Activated T-helper 17 cell treated with anti-CD3 and anti-CD28 coated beads, Interleukin-2, amount 50 U/mL, for 72 hours (primary cell): ENCODE data around the gene TFAP2E. TPM values are rescaled to one million over a fixed set of nuclear protein-coding genes. Genes with fewer than 3 reads are reported as not detected.
A peak's percentile ranks its signal among the peaks of the same experiment; 100 is the strongest.

Experiments used
- ATAC-seq: fragments of 150-1000 bp; cut with Tn5 transposase; replicated peaks from 2 replicates; pipeline ENCODE4 v1.10.0; 2021; ENCODE audit warnings: mild to moderate bottlenecking, moderate library complexity
- H3K27ac Mint-ChIP-seq: one replicate; pipeline ENCODE4 v1.8.0; 2022; ENCODE audit warnings: mixed read lengths
- H3K27me3 Mint-ChIP-seq: one replicate; pipeline ENCODE4 v1.8.0; 2022; ENCODE audit warnings: mixed read lengths
- H3K36me3 Mint-ChIP-seq: one replicate; pipeline ENCODE4 v1.8.0; 2022; ENCODE audit warnings: low read depth, mild to moderate bottlenecking, mixed read lengths
- H3K4me1 Mint-ChIP-seq: one replicate; pipeline ENCODE4 v1.8.0; 2022; ENCODE audit warnings: mixed read lengths
- H3K4me3 Mint-ChIP-seq: one replicate; pipeline ENCODE4 v1.8.0; 2022; ENCODE audit warnings: mild to moderate bottlenecking, mixed read lengths
- H3K9me3 Mint-ChIP-seq: one replicate; pipeline ENCODE4 v1.8.0; 2022; ENCODE audit warnings: mixed read lengths
- total RNA-seq, 2 donors: library from RNA; stranded (reverse); gene quantifications; one replicate each; pipeline ENCODE4 v1.2.3, GENCODE V29; 2022

TFAP2E gene
- 1 to 10 TPM in 1 of 2 donors, under 1 TPM in 1; 0.97 to 4.5 TPM for total RNA-seq

- H3K36me3 Mint-ChIP-seq, result no peaks in the 10 kb centered on the region
- no peak within 1 kb of the TSS for H3K4me3 Mint-ChIP-seq
- H3K27me3 Mint-ChIP-seq, result no peaks in the 10 kb centered on the region
- ATAC-seq, result no peak
- H3K9me3 Mint-ChIP-seq, result no peaks in the 10 kb centered on the region
- H3K27ac Mint-ChIP-seq, result no peak within 1 kb of the TSS
- peaks cover 13% of the 10 kb centered on the region for H3K4me1 Mint-ChIP-seq
Observed at GRCh38 chr1:35573198-35574124, at the start of gene TFAP2E. Gene TFAP2E (plus strand): TSS chr1:35573314. CDS start chr1:35573578, 264 bp downstream.

GRCh38 chr1:35524106-35524505 lies 49.0 kb upstream of the TFAP2E start:
- Mint-ChIP-seq H3K9me3 (peaks cover 10% of the 10 kb centered on the region), H3K27me3 (no peaks in the 10 kb centered on the region), H3K36me3 (peaks cover 3% of the 10 kb centered on the region), H3K27ac (no peak overlapping the region), H3K4me1 (peaks cover 20% of the 10 kb centered on the region), H3K4me3 (no peak overlapping the region)
- no peak for ATAC-seq

- peak overlapping the region; percentile 4 for H3K27ac Mint-ChIP-seq
- no peak for ATAC-seq
- H3K4me1 Mint-ChIP-seq, result peaks cover 25% of the 10 kb centered on the region
- H3K27me3 Mint-ChIP-seq, result no peaks in the 10 kb centered on the region
- peaks cover 52% of the 10 kb centered on the region for H3K36me3 Mint-ChIP-seq
- peaks cover 9% of the 10 kb centered on the region for H3K9me3 Mint-ChIP-seq
- H3K4me3 Mint-ChIP-seq, result no peak overlapping the region
Observed at GRCh38 chr1:35530168-35530567, 42.9 kb upstream of the TFAP2E start.

- Mint-ChIP-seq H3K9me3 (peaks cover 9% of the 10 kb centered on the region), H3K4me3 (no peak overlapping the region), H3K36me3 (peaks cover 60% of the 10 kb centered on the region), H3K27ac (no peak overlapping the region), H3K27me3 (no peaks in the 10 kb centered on the region), H3K4me1 (peaks cover 33% of the 10 kb centered on the region)
- ATAC-seq, result no peak
Observed at GRCh38 chr1:35530946-35531345, 42.2 kb upstream of the TFAP2E start.

- H3K4me1 Mint-ChIP-seq, result peaks cover 36% of the 10 kb centered on the region
- H3K9me3 Mint-ChIP-seq, result peaks cover 9% of the 10 kb centered on the region
- peaks cover 61% of the 10 kb centered on the region for H3K36me3 Mint-ChIP-seq
- no peak for ATAC-seq
- H3K27me3 Mint-ChIP-seq, result no peaks in the 10 kb centered on the region
- H3K4me3 Mint-ChIP-seq, result no peak overlapping the region
- no peak overlapping the region for H3K27ac Mint-ChIP-seq
Observed at GRCh38 chr1:35531368-35531767, 41.7 kb upstream of the TFAP2E start.

GRCh38 chr1:35532497-35533223 lies 40.5 kb upstream of the TFAP2E start:
- ATAC-seq, result no peak
- no peak overlapping the region for H3K27ac Mint-ChIP-seq
- H3K4me3 Mint-ChIP-seq, result no peak overlapping the region
- H3K9me3 Mint-ChIP-seq, result peaks cover 7% of the 10 kb centered on the region
- H3K36me3 Mint-ChIP-seq, result peaks cover 69% of the 10 kb centered on the region
- H3K4me1 Mint-ChIP-seq, result peaks cover 38% of the 10 kb centered on the region
- H3K27me3 Mint-ChIP-seq, result no peaks in the 10 kb centered on the region

GRCh38 chr1:35533586-35533985 lies 39.5 kb upstream of the TFAP2E start:
- Mint-ChIP-seq H3K4me3 (no peak overlapping the region), H3K9me3 (peaks cover 5% of the 10 kb centered on the region), H3K36me3 (peaks cover 69% of the 10 kb centered on the region), H3K4me1 (peaks cover 42% of the 10 kb centered on the region), H3K27ac (no peak overlapping the region), H3K27me3 (no peaks in the 10 kb centered on the region)
- no peak for ATAC-seq

GRCh38 chr1:35535243-35535642 lies 37.9 kb upstream of the TFAP2E start:
- no peak overlapping the region for H3K4me3 Mint-ChIP-seq
- no peaks in the 10 kb centered on the region for H3K27me3 Mint-ChIP-seq
- H3K4me1 Mint-ChIP-seq, result peaks cover 52% of the 10 kb centered on the region
- H3K9me3 Mint-ChIP-seq, result no peaks in the 10 kb centered on the region
- H3K27ac Mint-ChIP-seq, result no peak overlapping the region
- ATAC-seq, result no peak
- H3K36me3 Mint-ChIP-seq, result peaks cover 61% of the 10 kb centered on the region

GRCh38 chr1:35536556-35537162 lies 36.5 kb upstream of the TFAP2E start:
- ATAC-seq, result peak; percentile 66
- H3K4me3 Mint-ChIP-seq, result peak overlapping the region; percentile 77
- peak overlapping the region; percentile 15 for H3K27ac Mint-ChIP-seq
- peaks cover 52% of the 10 kb centered on the region for H3K36me3 Mint-ChIP-seq
- H3K4me1 Mint-ChIP-seq, result peaks cover 48% of the 10 kb centered on the region
- no peaks in the 10 kb centered on the region for H3K27me3 Mint-ChIP-seq
- no peaks in the 10 kb centered on the region for H3K9me3 Mint-ChIP-seq

- ATAC-seq, result no peak
- peak overlapping the region; percentile 15 for H3K27ac Mint-ChIP-seq
Observed at GRCh38 chr1:35537806-35538205, 35.3 kb upstream of the TFAP2E start.

GRCh38 chr1:35539073-35539823 lies 33.9 kb upstream of the TFAP2E start:
- peak overlapping the region; percentile 77 for H3K4me3 Mint-ChIP-seq

More at GRCh38 chr1:35537806-35538205, 35.3 kb upstream of the TFAP2E start:
- no peaks in the 10 kb centered on the region for H3K9me3 Mint-ChIP-seq
- H3K4me1 Mint-ChIP-seq, result peaks cover 53% of the 10 kb centered on the region
- H3K27me3 Mint-ChIP-seq, result no peaks in the 10 kb centered on the region
- peaks cover 53% of the 10 kb centered on the region for H3K36me3 Mint-ChIP-seq
- peak overlapping the region; percentile 77 for H3K4me3 Mint-ChIP-seq

GRCh38 chr1:35539824-35540261 lies 33.3 kb upstream of the TFAP2E start:
- Mint-ChIP-seq H3K4me1 (peaks cover 62% of the 10 kb centered on the region), H3K4me3 (peak overlapping the region; percentile 77), H3K36me3 (peaks cover 55% of the 10 kb centered on the region), H3K27ac (peak overlapping the region; percentile 80), H3K27me3 (no peaks in the 10 kb centered on the region), H3K9me3 (no peaks in the 10 kb centered on the region)
- peak; percentile 71 for ATAC-seq

More at GRCh38 chr1:35539073-35539823, 33.9 kb upstream of the TFAP2E start:
- Mint-ChIP-seq H3K27me3 (no peaks in the 10 kb centered on the region), H3K4me1 (peaks cover 60% of the 10 kb centered on the region), H3K36me3 (peaks cover 53% of the 10 kb centered on the region), H3K9me3 (no peaks in the 10 kb centered on the region), H3K27ac (peak overlapping the region; percentile 80)
- ATAC-seq, result peak; percentile 70

GRCh38 chr1:35544976-35545375 lies 28.1 kb upstream of the TFAP2E start:
- Mint-ChIP-seq H3K36me3 (peaks cover 78% of the 10 kb centered on the region), H3K27ac (peak overlapping the region; percentile 82), H3K4me3 (no peak overlapping the region), H3K9me3 (no peaks in the 10 kb centered on the region), H3K4me1 (peaks cover 34% of the 10 kb centered on the region), H3K27me3 (no peaks in the 10 kb centered on the region)
- peak; percentile 74 for ATAC-seq

GRCh38 chr1:35546614-35547013 lies 26.5 kb upstream of the TFAP2E start:
- no peak for ATAC-seq
- Mint-ChIP-seq H3K9me3 (no peaks in the 10 kb centered on the region), H3K4me1 (peaks cover 30% of the 10 kb centered on the region), H3K4me3 (no peak overlapping the region), H3K27ac (no peak overlapping the region), H3K27me3 (no peaks in the 10 kb centered on the region), H3K36me3 (peaks cover 90% of the 10 kb centered on the region)
